Measurements from ENCODE around the gene LTA4H.

The LTA4H gene

DNA sequence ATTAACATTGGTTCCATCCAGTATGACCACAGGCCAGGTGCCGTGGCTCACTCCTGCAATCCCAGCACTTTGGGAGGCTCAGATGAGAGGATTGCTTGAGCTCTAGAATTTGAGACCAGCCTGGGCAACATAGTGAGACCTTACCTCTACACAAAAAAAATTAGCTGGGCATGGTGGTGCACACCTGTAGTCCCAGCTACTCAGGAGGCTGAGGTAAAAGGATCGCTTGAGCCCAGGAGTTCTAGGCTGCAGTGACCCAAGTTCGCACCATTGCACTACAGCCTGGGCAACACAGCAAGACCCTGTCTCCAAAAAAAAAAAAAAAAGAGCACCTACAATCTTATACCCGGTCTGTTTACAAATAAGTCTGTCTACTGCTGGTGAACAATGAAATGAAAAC lies 9.9 kb downstream of the LTA4H start:
- TF ChIP-seq, protein P1, sequence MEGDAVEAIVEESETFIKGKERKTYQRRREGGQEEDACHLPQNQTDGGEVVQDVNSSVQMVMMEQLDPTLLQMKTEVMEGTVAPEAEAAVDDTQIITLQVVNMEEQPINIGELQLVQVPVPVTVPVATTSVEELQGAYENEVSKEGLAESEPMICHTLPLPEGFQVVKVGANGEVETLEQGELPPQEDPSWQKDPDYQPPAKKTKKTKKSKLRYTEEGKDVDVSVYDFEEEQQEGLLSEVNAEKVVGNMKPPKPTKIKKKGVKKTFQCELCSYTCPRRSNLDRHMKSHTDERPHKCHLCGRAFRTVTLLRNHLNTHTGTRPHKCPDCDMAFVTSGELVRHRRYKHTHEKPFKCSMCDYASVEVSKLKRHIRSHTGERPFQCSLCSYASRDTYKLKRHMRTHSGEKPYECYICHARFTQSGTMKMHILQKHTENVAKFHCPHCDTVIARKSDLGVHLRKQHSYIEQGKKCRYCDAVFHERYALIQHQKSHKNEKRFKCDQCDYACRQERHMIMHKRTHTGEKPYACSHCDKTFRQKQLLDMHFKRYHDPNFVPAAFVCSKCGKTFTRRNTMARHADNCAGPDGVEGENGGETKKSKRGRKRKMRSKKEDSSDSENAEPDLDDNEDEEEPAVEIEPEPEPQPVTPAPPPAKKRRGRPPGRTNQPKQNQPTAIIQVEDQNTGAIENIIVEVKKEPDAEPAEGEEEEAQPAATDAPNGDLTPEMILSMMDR (IDR thresholded peaks at IDR 0.05): no peak
- DNase-seq: no peak
- Histone ChIP-seq H3K36me3 (peaks cover 56 to 65% (median 64%) of the 10 kb centered on the region in 3 donors), H3K9me3 (no peaks in the 10 kb centered on the region), H3K4me3 (no peak overlapping the region), H3K4me1 (no peaks in the 10 kb centered on the region), H3K27ac (no peak overlapping the region), H3K27me3 (no peaks in the 10 kb centered on the region)
- intact Hi-C loops (cut with DNase I; ENCODE audit: low total_unique reads): no loop called here

DNA sequence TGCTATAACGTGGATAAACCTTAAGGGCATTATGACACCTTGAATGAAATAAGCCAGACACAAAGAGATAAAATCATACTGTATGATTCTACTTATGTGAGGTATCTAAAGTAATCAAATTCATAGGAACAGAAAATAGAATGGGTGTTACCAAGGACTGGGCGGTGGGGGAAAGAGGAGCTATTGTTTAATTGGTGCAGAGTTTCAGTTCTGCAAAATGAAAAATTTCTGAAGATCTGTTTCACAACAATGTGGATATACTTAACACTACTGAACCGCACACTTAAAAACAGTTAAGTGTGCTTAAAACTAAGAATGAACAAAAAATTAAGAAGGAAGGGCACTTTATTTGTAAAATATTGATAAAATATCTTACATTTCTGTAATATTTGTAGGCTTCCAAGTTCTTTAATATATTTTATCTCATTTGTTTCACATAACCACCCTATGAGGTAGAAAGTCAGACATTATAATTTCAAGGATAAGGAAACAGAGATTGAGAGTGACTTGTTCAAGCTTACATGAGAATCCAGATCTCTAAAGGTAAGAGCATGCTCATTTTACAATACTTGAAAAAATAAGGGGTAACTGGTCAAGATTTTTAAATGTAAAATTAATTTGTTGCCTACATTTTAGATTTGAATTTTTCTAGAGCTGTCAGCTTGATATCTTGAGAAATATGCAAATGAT lies 14.9 kb downstream of the LTA4H start:
- H3K36me3 ChIP-seq: peaks cover 48 to 84% (median 67%) of the 10 kb centered on the region in 3 donors
- peaks cover 0 to 1% (median 0%) of the 10 kb centered on the region in 4 donors for H3K4me1 ChIP-seq
- no peak overlapping the region for H3K4me3 ChIP-seq
- intact Hi-C loops (cut with DNase I; ENCODE audit: low total_unique reads): no loop called here
- no peaks in the 10 kb centered on the region for H3K27me3 ChIP-seq
- H3K9me3 ChIP-seq: no peaks in the 10 kb centered on the region
- TF ChIP-seq, protein P1 (IDR thresholded peaks at IDR 0.05): no peak
- H3K27ac ChIP-seq: no peak overlapping the region
- no peak for DNase-seq

DNA sequence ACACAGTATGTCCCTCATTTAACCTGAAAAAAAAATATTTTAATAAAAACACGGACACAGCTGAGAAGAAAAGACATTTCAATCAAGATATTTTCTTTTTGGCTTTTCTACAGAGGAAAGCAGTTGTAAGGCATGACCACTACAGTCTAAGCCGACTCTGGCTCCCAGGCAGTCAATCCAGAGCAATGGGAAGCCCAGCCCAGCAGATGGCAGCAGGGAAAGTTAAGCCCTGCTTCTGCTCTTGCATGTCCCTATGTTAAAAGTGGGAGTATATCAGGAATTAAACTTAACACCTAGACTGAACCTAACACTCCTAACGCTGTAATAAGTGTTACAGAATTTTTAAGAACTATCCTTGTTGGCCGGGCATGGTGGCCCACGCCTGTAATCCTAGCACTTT lies 19.7 kb downstream of the LTA4H start:
- no peak overlapping the region for H3K27ac ChIP-seq
- peaks cover 44 to 83% (median 64%) of the 10 kb centered on the region in 3 donors for H3K36me3 ChIP-seq
- H3K4me3 ChIP-seq: no peak overlapping the region
- intact Hi-C loops (cut with DNase I; ENCODE audit: low total_unique reads): no loop called here
- H3K9me3 ChIP-seq: no peaks in the 10 kb centered on the region
- no peaks in the 10 kb centered on the region for H3K27me3 ChIP-seq
- H3K4me1 ChIP-seq: peaks cover 0 to 6% (median 0%) of the 10 kb centered on the region in 4 donors
- TF ChIP-seq, protein P1 (IDR thresholded peaks at IDR 0.05): no peak
- no peak for DNase-seq

DNA sequence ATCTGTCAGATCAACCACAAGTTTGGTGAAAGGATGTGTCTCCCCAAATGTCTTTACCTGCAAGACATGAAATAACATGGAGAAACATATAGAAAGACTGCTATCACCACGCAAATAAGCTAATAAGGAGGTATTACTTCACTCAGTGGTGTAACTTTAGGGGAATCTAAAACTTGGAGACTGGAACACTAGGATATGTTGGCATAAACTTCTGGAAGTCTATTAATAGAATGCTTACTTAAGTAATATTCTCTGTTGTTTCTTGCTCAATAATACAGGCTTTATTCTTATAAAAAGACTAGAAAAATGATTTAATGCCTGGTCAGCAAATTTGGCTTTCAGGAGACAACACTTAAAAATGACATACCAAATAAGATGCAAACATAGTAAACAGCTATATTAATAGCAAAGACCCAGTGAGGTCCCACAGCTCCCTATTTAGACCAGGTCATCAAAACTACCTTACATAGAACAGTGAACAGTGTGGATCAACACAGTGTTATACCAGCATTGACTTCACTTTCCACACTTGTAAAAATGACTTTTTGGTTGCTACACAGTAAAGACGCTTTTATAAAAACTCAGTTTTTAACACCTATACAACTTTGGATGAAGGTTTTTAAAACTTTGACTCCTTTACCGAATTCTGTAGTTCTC lies 20.3 kb downstream of the LTA4H start:
- intact Hi-C loops (cut with DNase I; ENCODE audit: low total_unique reads): no loop called here
- no peak overlapping the region for H3K27ac ChIP-seq
- peaks cover 50 to 83% (median 61%) of the 10 kb centered on the region in 3 donors for H3K36me3 ChIP-seq

DNA sequence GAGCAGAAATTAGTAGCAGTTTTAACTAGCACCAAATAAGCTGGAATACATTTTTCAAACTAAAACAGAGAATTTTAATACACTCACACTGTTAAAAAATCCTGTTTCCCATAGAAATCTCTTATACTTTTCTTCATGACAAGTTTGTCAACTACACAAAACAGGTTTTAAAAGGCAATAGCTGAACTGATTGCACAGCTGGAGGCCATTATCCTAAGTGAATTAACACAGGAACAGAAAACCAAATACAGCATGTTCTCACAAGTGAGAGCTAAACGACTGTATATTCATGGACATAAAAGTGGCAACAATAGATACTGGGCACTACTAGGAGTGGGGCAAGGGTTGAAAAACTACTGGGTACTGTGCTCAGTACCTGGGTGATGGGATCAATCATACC lies 27.7 kb downstream of the LTA4H start:
- H3K4me1 ChIP-seq: no peaks in the 10 kb centered on the region
- peaks cover 78 to 92% (median 80%) of the 10 kb centered on the region in 3 donors for H3K36me3 ChIP-seq
- H3K9me3 ChIP-seq: no peaks in the 10 kb centered on the region
- H3K27me3 ChIP-seq: no peaks in the 10 kb centered on the region
- TF ChIP-seq, protein P1 (IDR thresholded peaks at IDR 0.05): no peak
- no peak for DNase-seq
- no peak overlapping the region for H3K4me3 ChIP-seq
- intact Hi-C loops (cut with DNase I; ENCODE audit: low total_unique reads): no loop called here
- H3K27ac ChIP-seq: no peak overlapping the region

More for the DNA sequence above, 20.3 kb downstream of the LTA4H start:
- no peak for DNase-seq
- H3K9me3 ChIP-seq: no peaks in the 10 kb centered on the region
- TF ChIP-seq, protein P1 (IDR thresholded peaks at IDR 0.05): no peak
- no peak overlapping the region for H3K4me3 ChIP-seq
- H3K4me1 ChIP-seq: peaks cover 0 to 6% (median 0%) of the 10 kb centered on the region in 4 donors
- H3K27me3 ChIP-seq: no peaks in the 10 kb centered on the region

Measured in tibial artery (tissue), 4 donors.